GM23338 (cell line): ENCODE data around the gene CSTPP1. TPM values are rescaled to one million over a fixed set of nuclear protein-coding genes. Genes with fewer than 3 reads are reported as not detected.

ENCODE experiments used
- ATAC-seq: fragments of 200-7000 bp; cut with Tn5 transposase; 3 replicates; pipeline ENCODE4 v1.9.1; 2020
- DNase-seq: peaks from one replicate; pipeline ENCODE4 v3.0.0-alpha.2; 2015; ENCODE audit warnings: low spot score
- H2AFZ ChIP-seq: fragments of 200-600 bp; sonication (generic); 2 replicates; pipeline ENCODE4 v1.8.0; 2016; ENCODE audit warnings: antibody characterized with exemption, mild to moderate bottlenecking, moderate library complexity
- H3F3A ChIP-seq: fragments of 200-600 bp; sonication (generic); replicated peaks from 2 replicates; pipeline ENCODE4 v1.8.0; 2017; ENCODE audit warnings: antibody characterized with exemption, mixed run types, low read depth
- H3K27ac ChIP-seq: fragments of 200-600 bp; sonication (generic); 2 replicates; pipeline ENCODE4 v1.6.1; 2016; ENCODE audit warnings: low read depth
- H3K27me3 ChIP-seq: fragments of 200-600 bp; sonication (generic); 2 replicates; pipeline ENCODE4 v1.8.0; 2016; ENCODE audit warnings: mild to moderate bottlenecking, mixed run types, moderate library complexity; ENCODE audit not compliant: insufficient read depth
- H3K36me3 ChIP-seq: fragments of 200-600 bp; sonication (generic); 2 replicates; pipeline ENCODE4 v1.8.0; 2016; ENCODE audit warnings: mild to moderate bottlenecking; ENCODE audit not compliant: insufficient read depth
- H3K4me1 ChIP-seq: fragments of 200-600 bp; sonication (generic); 2 replicates; pipeline ENCODE4 v1.8.0; 2016; ENCODE audit warnings: mild to moderate bottlenecking, moderate library complexity; ENCODE audit not compliant: insufficient read depth
- H3K4me2 ChIP-seq: fragments of 200-600 bp; sonication (generic); 2 replicates; pipeline ENCODE4 v1.7.1; 2017; ENCODE audit warnings: mixed run types
- H3K4me3 ChIP-seq: fragments of 200-600 bp; sonication (generic); 2 replicates; pipeline ENCODE4 v1.6.1; 2016; ENCODE audit warnings: mixed run types
- H3K79me2 ChIP-seq: fragments of 200-600 bp; sonication (generic); replicated peaks from 2 replicates; pipeline ENCODE4 v1.8.0; 2017; ENCODE audit warnings: mild to moderate bottlenecking; ENCODE audit not compliant: insufficient read depth
- H3K9me2 ChIP-seq: fragments of 200-600 bp; sonication (generic); 2 replicates; pipeline ENCODE4 v1.8.0; 2017; ENCODE audit not compliant: insufficient read depth
- H4K20me1 ChIP-seq: fragments of 200-600 bp; sonication (generic); replicated peaks from 2 replicates; pipeline ENCODE4 v1.8.0; 2017; ENCODE audit warnings: mild to moderate bottlenecking; ENCODE audit not compliant: insufficient read depth
- H3K27ac Mint-ChIP-seq: 2 replicates; pipeline ENCODE4 v1.8.0; 2020; ENCODE audit warnings: inconsistent platforms, mild to moderate bottlenecking, moderate library complexity, mixed read lengths
- H3K27me3 Mint-ChIP-seq: 3 replicates; pipeline ENCODE4 v1.8.0; 2022; ENCODE audit warnings: low read depth, mild to moderate bottlenecking, moderate library complexity, mixed read lengths, inconsistent platforms; ENCODE audit not compliant: insufficient read depth, poor library complexity
- H3K36me3 Mint-ChIP-seq: 3 replicates; pipeline ENCODE4 v1.8.0; 2021; ENCODE audit warnings: low read depth, mild to moderate bottlenecking, inconsistent platforms, moderate library complexity, mixed read lengths
- H3K4me1 Mint-ChIP-seq: 3 replicates; pipeline ENCODE4 v1.8.0; 2020; ENCODE audit warnings: mild to moderate bottlenecking, inconsistent platforms, mixed read lengths
- H3K4me3 Mint-ChIP-seq: 3 replicates; pipeline ENCODE4 v1.8.0; 2021; ENCODE audit warnings: moderate library complexity, mild to moderate bottlenecking, inconsistent platforms, mixed read lengths
- H3K9me3 Mint-ChIP-seq: 3 replicates; pipeline ENCODE4 v1.8.0; 2020; ENCODE audit warnings: moderate library complexity, mild to moderate bottlenecking, inconsistent platforms, mixed read lengths
- CREB1 ChIP-seq: fragments of 250-450 bp; sonication (Bioruptor Pico); IDR thresholded peaks from 2 replicates; pipeline ENCODE4 v1.5.0; 2020; ENCODE audit warnings: low read depth, mild to moderate bottlenecking, moderate library complexity
- CTCF ChIP-seq, 2 experiments: fragments of 200-600 bp in 1 of 2; sonication (generic) in 1 of 2; conservative IDR thresholded peaks; 2 replicates each; pipeline versions ENCODE4 v1.5.1 to v1.6.1; 2016 to 2017; ENCODE audit warnings: antibody characterized with exemption in 2 of 2, low read depth in 2 of 2, mild to moderate bottlenecking in 2 of 2, moderate library complexity in 1 of 2
- ETS1 ChIP-seq: IDR thresholded peaks from 2 replicates; pipeline ENCODE4 v1.6.1; 2016; ENCODE audit warnings: antibody characterized with exemption
- EZH2 ChIP-seq: fragments of 200-600 bp; sonication (generic); IDR thresholded peaks from one replicate; pipeline ENCODE4 v1.8.0; 2017; ENCODE audit warnings: antibody characterized with exemption, mild to moderate bottlenecking, low read depth; ENCODE audit not compliant: unreplicated experiment
- EZH2phosphoT487 ChIP-seq: fragments of 200-600 bp; sonication (generic); IDR thresholded peaks from one replicate; pipeline ENCODE4 v1.8.1; 2018; ENCODE audit warnings: antibody characterized with exemption; ENCODE audit not compliant: unreplicated experiment
- JUNB ChIP-seq: IDR thresholded peaks from one replicate; pipeline ENCODE4 v1.6.1; 2016; ENCODE audit warnings: antibody characterized with exemption; ENCODE audit not compliant: unreplicated experiment
- POLR2AphosphoS5 ChIP-seq: IDR thresholded peaks from 2 replicates; pipeline ENCODE4 v1.6.1; 2016; ENCODE audit warnings: antibody characterized with exemption, low read depth
- ZNF331 ChIP-seq: fragments of 250-450 bp; sonication (Bioruptor Pico); IDR thresholded peaks from 2 replicates; pipeline ENCODE4 v1.5.0; 2020; ENCODE audit warnings: low read depth, mild to moderate bottlenecking, moderate library complexity
- ZNF462 ChIP-seq: fragments of 250-450 bp; sonication (Bioruptor Pico); IDR thresholded peaks from 2 replicates; pipeline ENCODE4 v1.5.0; 2020; ENCODE audit warnings: mild to moderate bottlenecking, moderate library complexity
- polyA plus RNA-seq: library from polyadenylated mRNA; unstranded; fragments of >200 nt; fragmentation: Nextera tagmentation; extraction: Ambion mirVana; gene quantifications from 2 replicates; pipeline ENCODE4 v1.2.1, GENCODE V29; 2016
- total RNA-seq: library from RNA; depleted of rRNA; stranded (reverse); fragments of >200 nt; shearing (Covaris generic); gene quantifications from 2 replicates; pipeline ENCODE4 v1.2.3, GENCODE V29; 2014

Gene CSTPP1
- total and polyA plus RNA-seq, 2 experiments from 2014 or later: 23.5 to 42.6 TPM

GRCh38 chr11:47176328-47177228 lies 240.0 kb downstream of the CSTPP1 start, which contains the start of gene ARFGAP2:
Gene ARFGAP2, minus strand, starts transcription at chr11:47176879. Its CDS starts 26 bp downstream, at chr11:47176853.
- H3K4me1 Mint-ChIP-seq: peaks cover 19% of the 10 kb centered on the region
- Histone ChIP-seq H3K4me2 (peak within 1 kb of the TSS; percentile 100), H4K20me1 (peaks cover 7% of the 10 kb centered on the region; the same call in 1 of the 2 replicates), H3K9me2 (no peaks in the 10 kb centered on the region), H3K36me3 (peaks cover 5% of the 10 kb centered on the region; the same call in 1 of the 2 replicates), H3K27ac (peak within 1 kb of the TSS; percentile 97), H3K27me3 (no peaks in the 10 kb centered on the region), H2AFZ (peak within 1 kb of the TSS; percentile 93), H3K79me2 (peaks cover 43% of the 10 kb centered on the region), H3K4me3 (peak within 1 kb of the TSS; percentile 100), H3K4me1 (peaks cover 5% of the 10 kb centered on the region; the same call in 1 of the 2 replicates), H3F3A (peaks cover 18% of the 10 kb centered on the region)
- H3K4me3 Mint-ChIP-seq: peak within 1 kb of the TSS; percentile 95
- peak; percentile 97 for DNase-seq
- H3K9me3 Mint-ChIP-seq: no peaks in the 10 kb centered on the region
- ATAC-seq: peak; percentile 93
- H3K27me3 Mint-ChIP-seq: peaks cover 22% of the 10 kb centered on the region
- TF ChIP-seq EZH2phosphoT487 (no peak), JUNB (no peak), EZH2 (no peak), ZNF331 (CRISPR knock-in tag) (no peak), CTCF (conservative IDR thresholded peaks at IDR 0.05; ENCODE audit: low read depth in 2 of 2) (no peak), POLR2AphosphoS5 (peak; percentile 72), CREB1 (peak; percentile 72), ZNF462 (CRISPR knock-in tag) (no peak), ETS1 (peak; percentile 27; the same call in 1 of the 2 replicates)
- peaks cover 35% of the 10 kb centered on the region for H3K36me3 Mint-ChIP-seq
- peak within 1 kb of the TSS; percentile 99 for H3K27ac Mint-ChIP-seq
